H1 (cell line): ENCODE results near the gene PANK3. TPM values are rescaled to one million over a fixed set of nuclear protein-coding genes. Genes with fewer than 3 reads are reported as not detected.

Source experiments
- CTCF ChIA-PET: fragments of 300-600 bp; sonication (Branson Sonifier 250); formaldehyde crosslinking; loops from one replicate; lab custom pipeline; 2021; ENCODE audit not compliant: partially characterized antibody; lab: Charles Lee
- POLR2A ChIA-PET: fragments of 300-600 bp; sonication (Branson Sonifier 250); formaldehyde crosslinking; loops from one replicate; lab custom pipeline; 2021; ENCODE audit warnings: inconsistent platforms; ENCODE audit not compliant: partially characterized antibody; lab: Charles Lee
- DNase-seq, 2 experiments: peaks; one replicate each; pipeline versions ENCODE4 v3.0.0 to v3.0.0-alpha.2; 2010 to 2022; ENCODE audit warnings: low spot score in 2 of 2, low read depth in 1 of 2, mixed read lengths in 1 of 2
- FAIRE-seq: peaks from 2 replicates; lab custom pipeline; 2011; peaks lifted over from hg19 to GRCh38; lab: Jason Lieb, UNC
- H2AFZ ChIP-seq: 2 replicates; pipeline ENCODE4 v1.8.1; 2012; ENCODE audit warnings: low read length, inconsistent platforms
- H2AK5ac ChIP-seq: 2 replicates; pipeline ENCODE4 v1.6.1; 2013; ENCODE audit warnings: low read depth, low read length
- H2BK120ac ChIP-seq: replicated peaks from 2 replicates; pipeline ENCODE3; 2013; ENCODE audit warnings: low read depth, low read length, inconsistent platforms
- H2BK12ac ChIP-seq: 2 replicates; pipeline ENCODE4 v1.6.1; 2013; ENCODE audit warnings: low read depth, low read length
- H2BK15ac ChIP-seq: 2 replicates; pipeline ENCODE4 v1.6.1; 2013; ENCODE audit warnings: low read length
- H2BK20ac ChIP-seq: 2 replicates; pipeline ENCODE4 v1.6.1; 2013; ENCODE audit warnings: low read length
- H2BK5ac ChIP-seq: 2 replicates; pipeline ENCODE4 v1.6.1; 2013; ENCODE audit warnings: low read depth, low read length
- H3K14ac ChIP-seq: 2 replicates; pipeline ENCODE4 v1.6.1; 2013; ENCODE audit warnings: inconsistent platforms; ENCODE audit not compliant: insufficient read length
- H3K18ac ChIP-seq: 2 replicates; pipeline ENCODE4 v1.6.1; 2013; ENCODE audit warnings: low read length; ENCODE audit errors: extremely low read depth
- H3K23ac ChIP-seq: 2 replicates; pipeline ENCODE4 v1.6.1; 2013; ENCODE audit warnings: inconsistent platforms; ENCODE audit not compliant: insufficient read length
- H3K23me2 ChIP-seq: 2 replicates; pipeline ENCODE4 v1.6.1; 2013; ENCODE audit warnings: low read depth, low read length
- H3K27ac ChIP-seq: 2 replicates; pipeline ENCODE4 v1.6.1; 2011; ENCODE audit warnings: low read depth, low read length, inconsistent platforms
- H3K27me3 ChIP-seq, 4 experiments: replicated peaks in 1 of 4; 1 replicate in 1 of 4; 2 replicates in 3 of 4; pipeline versions ENCODE4 v1.6.1 to v1.8.1; 2011 to 2013; ENCODE audit warnings: low read length in 3 of 4, mild to moderate bottlenecking in 3 of 4, inconsistent platforms in 2 of 4, mixed read lengths in 2 of 4, moderate library complexity in 1 of 4; ENCODE audit not compliant: control insufficient read depth in 3 of 4, insufficient read depth in 3 of 4; ENCODE audit errors: extremely low read depth in 1 of 4
- H3K36me3 ChIP-seq, 4 experiments: 2 replicates each; pipeline versions ENCODE4 v1.6.1 to v1.8.1; 2011 to 2013; ENCODE audit warnings: mild to moderate bottlenecking in 4 of 4, low read length in 3 of 4, moderate library complexity in 2 of 4, control low read depth in 1 of 4, inconsistent platforms in 1 of 4; ENCODE audit not compliant: insufficient read depth in 4 of 4, control insufficient read depth in 2 of 4
- H3K4ac ChIP-seq: replicated peaks from 2 replicates; pipeline ENCODE3; 2013; ENCODE audit warnings: low read length, low read depth, mixed read lengths, inconsistent platforms; ENCODE audit not compliant: insufficient read length
- H3K4me1 ChIP-seq, 4 experiments: replicated peaks in 1 of 4; 1 replicate in 1 of 4; 2 replicates in 3 of 4; pipeline versions ENCODE4 v1.6.1 to v1.8.1; 2011 to 2013; ENCODE audit warnings: low read length in 3 of 4, inconsistent platforms in 2 of 4, mixed read lengths in 1 of 4; ENCODE audit not compliant: insufficient read depth in 4 of 4, control insufficient read depth in 3 of 4
- H3K4me2 ChIP-seq, 2 experiments: 2 replicates each; pipeline versions ENCODE4 v1.6.1 to v1.8.1; 2011 to 2013; ENCODE audit warnings: low read depth in 2 of 2, low read length in 2 of 2, control low read depth in 1 of 2, inconsistent platforms in 1 of 2, mild to moderate bottlenecking in 1 of 2; ENCODE audit not compliant: insufficient read depth in 1 of 2
- H3K4me3 ChIP-seq, 4 experiments: fragments of 200-600, 300-600 bp in 1 of 4; sonication (generic), shearing (Covaris generic), sonication (Bioruptor Twin) in 1 of 4; 2 replicates each; pipeline versions ENCODE4 v1.5.1 to v1.8.1; 2011 to 2016; ENCODE audit warnings: low read length in 4 of 4, low read depth in 3 of 4, control low read depth in 2 of 4, inconsistent platforms in 2 of 4, mild to moderate bottlenecking in 2 of 4, mixed read lengths in 1 of 4, moderate library complexity in 1 of 4; ENCODE audit not compliant: insufficient read depth in 2 of 4; ENCODE audit errors: extremely low read depth in 1 of 4
- H3K56ac ChIP-seq: replicated peaks from 2 replicates; pipeline ENCODE3; 2013; ENCODE audit warnings: low read depth, mild to moderate bottlenecking, mixed read lengths, low read length, inconsistent platforms; ENCODE audit not compliant: insufficient read length
- H3K79me1 ChIP-seq: 2 replicates; pipeline ENCODE4 v1.6.1; 2013; ENCODE audit warnings: low read depth, low read length, control low read depth
- H3K79me2 ChIP-seq, 2 experiments: 2 replicates each; pipeline versions ENCODE4 v1.6.1 to v1.8.1; 2012 to 2013; ENCODE audit warnings: low read length in 2 of 2, mild to moderate bottlenecking in 2 of 2, inconsistent platforms in 1 of 2; ENCODE audit not compliant: insufficient read depth in 2 of 2, control insufficient read depth in 1 of 2
- H3K9ac ChIP-seq, 4 experiments: replicated peaks in 1 of 4; 1 replicate in 1 of 4; 2 replicates in 3 of 4; pipeline versions ENCODE4 v1.6.1 to v1.8.1; 2011 to 2013; ENCODE audit warnings: low read depth in 3 of 4, low read length in 3 of 4, control low read depth in 2 of 4, mild to moderate bottlenecking in 2 of 4, moderate library complexity in 2 of 4, inconsistent platforms in 1 of 4; ENCODE audit errors: extremely low read depth in 1 of 4
- H3K9me3 ChIP-seq, 2 experiments: 2 replicates each; pipeline versions ENCODE4 v1.6.1 to v1.8.1; 2012 to 2013; ENCODE audit warnings: mild to moderate bottlenecking in 2 of 2, moderate library complexity in 2 of 2, control low read depth in 1 of 2, inconsistent platforms in 1 of 2, low read depth in 1 of 2, low read length in 1 of 2, mixed read lengths in 1 of 2; ENCODE audit not compliant: insufficient read depth in 2 of 2
- H4K20me1 ChIP-seq, 2 experiments: replicated peaks in 1 of 2; 2 replicates each; pipeline versions ENCODE3 to v1.8.1; 2011 to 2013; ENCODE audit warnings: inconsistent platforms in 2 of 2, low read length in 2 of 2, mild to moderate bottlenecking in 1 of 2; ENCODE audit not compliant: insufficient read depth in 2 of 2, control insufficient read depth in 1 of 2
- H4K5ac ChIP-seq: 2 replicates; pipeline ENCODE4 v1.6.1; 2013; ENCODE audit warnings: low read length, low read depth, mixed read lengths, inconsistent platforms; ENCODE audit not compliant: insufficient read length
- H4K8ac ChIP-seq: 2 replicates; pipeline ENCODE4 v1.8.0; 2013; ENCODE audit warnings: mild to moderate bottlenecking, moderate library complexity, low read length, inconsistent platforms; ENCODE audit not compliant: insufficient read depth; ENCODE audit errors: extremely low read depth
- H4K91ac ChIP-seq: replicated peaks from 2 replicates; pipeline ENCODE3; 2013; ENCODE audit warnings: low read length, mixed read lengths, inconsistent platforms; ENCODE audit not compliant: insufficient read length
- ATF2 ChIP-seq: IDR thresholded peaks from 2 replicates; pipeline ENCODE4 v1.6.1; 2012; ENCODE audit warnings: low read length, inconsistent platforms
- BACH1 ChIP-seq: IDR thresholded peaks from 2 replicates; pipeline ENCODE4 v1.6.1; 2012; ENCODE audit warnings: low read length, improper control_type of control experiment
- CREB1 ChIP-seq: IDR thresholded peaks from 2 replicates; pipeline ENCODE4 v1.6.1; 2012; ENCODE audit warnings: inconsistent platforms
- GTF2F1 ChIP-seq: IDR thresholded peaks from 2 replicates; pipeline ENCODE4 v1.6.1; 2012; ENCODE audit warnings: low read depth, low read length, improper control_type of control experiment, borderline replicate concordance
- JUN ChIP-seq: IDR thresholded peaks from 2 replicates; pipeline ENCODE4 v1.6.1; 2011; ENCODE audit warnings: low read depth, mild to moderate bottlenecking, improper control_type of control experiment, low read length
- RBBP5 ChIP-seq: IDR thresholded peaks from 2 replicates; pipeline ENCODE4 v1.7.1; 2012; ENCODE audit warnings: low read depth, mild to moderate bottlenecking, inconsistent platforms, low read length, moderate library complexity, borderline replicate concordance
- RNF2 ChIP-seq: fragments of 200-900, 300-1000 bp; sonication (generic); IDR thresholded peaks from 2 replicates; pipeline ENCODE4 v1.7.1; 2016; ENCODE audit warnings: borderline replicate concordance, low read depth, mild to moderate bottlenecking, antibody characterized with exemption, low read length; ENCODE audit not compliant: poor library complexity, severe bottlenecking; ENCODE audit errors: missing control alignments
- SP1 ChIP-seq: IDR thresholded peaks from 2 replicates; pipeline ENCODE4 v1.6.1; 2011; ENCODE audit warnings: low read depth, low read length
- SP2 ChIP-seq: IDR thresholded peaks from 2 replicates; pipeline ENCODE4 v1.6.1; 2012; ENCODE audit warnings: mild to moderate bottlenecking, low read length, inconsistent platforms
- TCF12 ChIP-seq: IDR thresholded peaks from 2 replicates; pipeline ENCODE4 v1.6.1; 2011; ENCODE audit warnings: low read depth, mild to moderate bottlenecking, low read length
- WGBS, 2 experiments: shearing (Covaris generic) in 1 of 2; methylation state at CpG; one replicate each; pipeline versions ENCODE4 v1.1.6 to v1.1.7; 2013 to 2015; ENCODE audit warnings: low lambda C conversion rate in 2 of 2, mixed read lengths in 2 of 2, inconsistent platforms in 1 of 2, low coverage in 1 of 2, missing lambda C conversion rate in 1 of 2; ENCODE audit not compliant: insufficient replicate concordance in 2 of 2, insufficient coverage in 1 of 2, insufficient read length in 1 of 2; ENCODE audit errors: extremely low coverage in 1 of 2, missing lambda C conversion rate in 1 of 2; 5-methylcytosine and 5-hydroxymethylcytosine counted together
- polyA plus RNA-seq, 7 experiments: library from polyadenylated mRNA; depleted of rRNA in 3 of 7; stranded (reverse) in 5 of 7; unstranded in 2 of 7; fragments of >200 nt in 5 of 7; fragments of 200-250 nt in 2 of 7; gene quantifications; 1 replicate in 5 of 7; 2 replicates in 1 of 7; 4 replicates in 1 of 7; pipeline versions ENCODE4 v1.2.1 to v1.2.3, GENCODE V29; 2011 to 2013; ENCODE audit warnings: missing spikeins in 2 of 7, mixed read lengths in 2 of 7
- total RNA-seq: library from RNA; stranded (reverse); fragmentation: NEBNext Ultra II Directional; extraction: Animal tissue kit (Norgen Biotek cat#: 25700); gene quantifications from 2 replicates; pipeline ENCODE4 v1.2.1, GENCODE V29; 2021

PANK3 gene
- total and polyA plus RNA-seq, 2 of the 8 experiments (the other 6 are each of a cell fraction or from before 2014, with no cell fraction given): 8.6 to 101 TPM

- no peak overlapping the region for H2BK120ac ChIP-seq
- H4K8ac ChIP-seq: no peak overlapping the region
- WGBS, 2 experiments: 90% methylated on average over 11 of the region's 11 CpGs; no CpG with 5 or more reads in 1 of the 2 experiments
- H3K9ac ChIP-seq: no peak overlapping the region
- no peak overlapping the region for H3K4me3 ChIP-seq
- H3K79me2 ChIP-seq: peaks cover 27 to 84% of the 10 kb centered on the region in 2 experiments
- no peaks in the 10 kb centered on the region; the same call in 1 of the 2 replicates for H3K23me2 ChIP-seq
- no peak overlapping the region for H4K5ac ChIP-seq
- no peaks in the 10 kb centered on the region for H3K9me3 ChIP-seq
- no peak overlapping the region for H2BK5ac ChIP-seq
- H4K91ac ChIP-seq: no peak overlapping the region
- H2AK5ac ChIP-seq: no peak overlapping the region
- no peak overlapping the region for H3K4ac ChIP-seq
- peaks cover 10 to 13% of the 10 kb centered on the region in 2 experiments for H4K20me1 ChIP-seq
- H3K4me1 ChIP-seq: no peaks in the 10 kb centered on the region
- ChIA-PET POLR2A (no interaction called here), CTCF (no interaction called here)
- H2BK12ac ChIP-seq: no peak overlapping the region
- FAIRE-seq: no peak
- no peak overlapping the region for H3K18ac ChIP-seq
- H3K56ac ChIP-seq: no peak overlapping the region
- no peak overlapping the region for H2AFZ ChIP-seq
- H3K23ac ChIP-seq: no peak overlapping the region
- no peak overlapping the region for H2BK15ac ChIP-seq
- no peak for DNase-seq
- peaks cover 0 to 1% (median 0%) of the 10 kb centered on the region in 4 experiments; a peak in 1 of 7 replicates for H3K27me3 ChIP-seq
- no peak overlapping the region for H3K4me2 ChIP-seq
- H3K36me3 ChIP-seq: peaks cover 0 to 23% (median 8%) of the 10 kb centered on the region in 4 experiments; a peak in 6 of 8 replicates
- no peaks in the 10 kb centered on the region; the same call in none of the 2 replicates for H3K79me1 ChIP-seq
- H3K14ac ChIP-seq: no peak overlapping the region
- no peak overlapping the region for H2BK20ac ChIP-seq
- H3K27ac ChIP-seq: no peak overlapping the region
- TF ChIP-seq RNF2 (no peak), BACH1 (no peak), CREB1 (no peak), TCF12 (no peak), JUN (no peak), ATF2 (no peak), RBBP5 (no peak), SP1 (no peak), SP2 (no peak), GTF2F1 (no peak)
Measured at GRCh38 chr5:168570490-168571328, 8.5 kb downstream of the PANK3 start.
